Embryonic facial prominence (tissue), 1 donor: ENCODE data around the gene MEGF9.

Experiments
- DNase-seq: peaks from one replicate; pipeline ENCODE4 v3.0.0-alpha.2; 2016; ENCODE audit errors: extremely low spot score

Gene MEGF9

GRCh38 chr9:120730654-120731514 lies 16.6 kb upstream of the MEGF9 start:
- DNase-seq = no peak

GRCh38 chr9:120729791-120730241 lies 15.5 kb upstream of the MEGF9 start:
- DNase-seq = no peak

- DNase-seq = no peak
Measured at GRCh38 chr9:120726484-120726883, 12.2 kb upstream of the MEGF9 start.

- DNase-seq = no peak
Measured at GRCh38 chr9:120725907-120726306, 11.6 kb upstream of the MEGF9 start.

- DNase-seq = no peak
Measured at GRCh38 chr9:120724757-120725400, 10.6 kb upstream of the MEGF9 start.

DNA sequence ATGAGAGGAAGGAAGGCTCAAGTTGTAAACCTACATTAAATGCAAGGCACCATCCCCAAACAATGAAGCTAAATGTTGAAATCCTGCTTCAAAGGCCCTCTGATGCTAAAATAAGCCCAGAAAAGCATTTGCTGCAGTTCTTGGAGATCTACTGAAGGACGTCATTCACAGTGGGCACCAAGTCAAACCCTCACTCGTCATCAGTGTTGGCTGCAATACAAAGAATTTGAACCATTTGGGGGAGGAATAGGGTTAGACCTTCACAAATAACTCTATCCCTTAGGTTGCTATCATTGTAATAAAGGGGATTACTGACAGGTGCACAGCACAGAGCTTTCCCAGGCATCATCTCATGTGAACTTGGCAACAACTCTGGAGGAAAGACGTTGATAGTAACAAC lies 9.3 kb upstream of the MEGF9 start:
- no peak for DNase-seq

DNA sequence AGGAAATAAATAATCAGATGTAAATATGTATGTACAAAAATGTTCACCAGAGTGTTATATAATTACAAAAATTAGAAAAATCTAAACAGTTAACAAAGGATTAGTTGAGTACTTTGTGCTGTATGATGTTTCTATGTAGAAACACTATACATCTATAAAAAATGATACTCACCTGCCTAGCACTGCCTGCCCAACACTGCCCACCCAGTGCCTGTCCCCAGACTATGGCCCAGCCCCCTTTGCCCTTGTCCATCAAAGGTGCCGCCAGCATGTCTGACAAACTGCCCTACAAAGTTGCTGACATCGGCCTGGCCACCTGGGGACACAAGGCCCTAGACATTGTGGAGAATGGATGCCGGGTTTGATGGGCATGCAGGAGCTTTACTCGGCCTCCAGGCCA lies 6.1 kb upstream of the MEGF9 start:
- no peak for DNase-seq

DNA sequence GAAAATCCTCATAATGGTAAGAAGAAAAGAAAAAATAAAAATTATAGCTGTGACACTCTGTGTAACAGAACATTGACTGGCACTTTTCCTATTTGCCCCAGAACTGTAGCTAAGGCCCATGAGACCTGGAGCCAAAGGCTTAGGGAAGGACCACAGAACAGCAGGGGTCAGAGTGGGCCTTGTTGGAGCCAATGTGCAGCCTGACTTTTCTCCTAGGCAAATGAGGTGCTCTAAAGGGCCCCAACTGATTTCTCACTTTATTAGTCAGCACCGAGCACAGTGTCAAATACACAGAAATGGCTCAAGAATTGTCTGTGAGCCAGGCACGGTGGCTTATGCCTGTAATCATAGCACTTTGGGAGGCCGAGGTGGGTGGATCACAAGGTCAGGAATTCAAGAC lies 4.0 kb upstream of the MEGF9 start:
- no peak for DNase-seq

GRCh38 chr9:120717176-120717575 lies 2.9 kb upstream of the MEGF9 start:
- no peak for DNase-seq

DNA sequence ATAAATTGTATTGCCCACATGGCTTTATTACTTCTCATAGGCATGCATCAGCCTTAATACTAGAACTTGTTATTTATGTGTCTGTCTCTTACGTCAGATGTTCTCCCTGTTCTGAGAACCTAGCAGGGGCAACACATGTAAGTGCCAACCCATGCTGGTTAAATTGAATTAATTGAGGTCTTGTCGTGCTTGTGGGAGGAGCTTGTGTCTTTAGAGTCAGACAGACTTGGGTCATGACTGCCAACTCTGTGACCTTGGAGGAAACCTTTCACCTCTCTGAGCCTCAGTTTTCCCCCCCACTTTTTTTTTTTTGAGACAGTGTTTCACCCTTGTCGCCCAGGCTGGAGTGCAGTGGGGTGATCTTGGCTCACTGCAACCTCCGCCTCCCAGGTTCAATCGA lies 2.2 kb upstream of the MEGF9 start:
- DNase-seq = no peak

- DNase-seq = no peak
Measured at GRCh38 chr9:120715389-120715924, 1.2 kb upstream of the MEGF9 start.

- no peak for DNase-seq
Measured at GRCh38 chr9:120714846-120715388, 647 bp upstream of the MEGF9 start.

- no peak for DNase-seq
Measured at GRCh38 chr9:120713257-120714087, 798 bp downstream of the MEGF9 start.

- DNase-seq = no peak
Measured at GRCh38 chr9:120712539-120713031, 1.7 kb downstream of the MEGF9 start.

DNA sequence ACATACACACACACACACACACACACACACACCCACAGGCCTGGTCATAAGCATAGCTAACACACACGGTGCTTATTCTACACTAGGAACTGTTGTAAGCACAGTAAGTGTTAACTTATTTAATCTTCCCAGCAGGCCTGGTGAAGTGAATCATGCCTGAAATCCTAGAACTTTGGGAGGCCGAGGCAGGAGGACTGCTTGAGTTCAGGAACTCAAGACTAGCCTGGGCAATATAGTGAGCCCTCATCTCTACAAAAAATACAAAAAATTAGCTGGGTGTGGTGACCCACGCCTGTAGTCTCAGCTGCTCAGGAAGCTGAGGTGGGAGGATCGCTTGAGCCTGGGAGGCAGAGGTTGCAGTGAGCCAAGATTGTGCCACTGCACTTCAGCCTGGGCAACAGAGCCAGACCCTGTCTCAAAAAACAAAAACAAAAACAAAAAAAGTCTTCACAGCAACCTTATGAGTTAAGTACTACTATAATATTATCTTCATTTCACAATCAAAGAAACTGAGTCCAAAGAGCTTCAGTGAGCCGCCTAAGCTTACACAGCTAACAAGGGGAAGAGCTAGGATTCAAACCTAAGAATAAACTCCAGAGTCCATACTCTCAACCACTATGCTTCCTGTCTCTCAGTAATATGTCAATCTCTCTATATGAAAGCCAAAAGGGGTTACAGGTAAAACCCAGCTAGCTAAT lies 2.3 kb downstream of the MEGF9 start:
- DNase-seq = no peak

DNA sequence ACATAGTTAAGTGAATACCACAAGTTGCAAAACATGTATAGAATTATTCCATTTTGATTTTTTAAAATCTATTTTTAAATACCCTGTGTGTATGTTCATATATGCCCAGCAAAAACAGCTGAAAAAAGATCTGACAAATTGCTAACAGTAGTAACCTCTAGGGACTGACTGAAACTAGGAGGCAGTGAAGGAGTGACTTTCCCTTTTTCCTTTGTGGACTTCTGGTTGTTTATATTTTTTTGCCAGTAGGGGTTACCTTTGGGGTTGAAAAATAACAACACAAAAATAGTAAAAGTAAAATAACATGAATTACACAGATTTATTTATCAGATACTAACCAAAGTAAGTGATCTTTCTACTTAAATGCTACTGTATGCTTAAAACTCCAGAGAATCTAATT lies 2.9 kb downstream of the MEGF9 start:
- DNase-seq = no peak

- no peak for DNase-seq
Measured at GRCh38 chr9:120710110-120710981, 3.9 kb downstream of the MEGF9 start.

- no peak for DNase-seq
Measured at GRCh38 chr9:120708526-120709224, 5.6 kb downstream of the MEGF9 start.

DNA sequence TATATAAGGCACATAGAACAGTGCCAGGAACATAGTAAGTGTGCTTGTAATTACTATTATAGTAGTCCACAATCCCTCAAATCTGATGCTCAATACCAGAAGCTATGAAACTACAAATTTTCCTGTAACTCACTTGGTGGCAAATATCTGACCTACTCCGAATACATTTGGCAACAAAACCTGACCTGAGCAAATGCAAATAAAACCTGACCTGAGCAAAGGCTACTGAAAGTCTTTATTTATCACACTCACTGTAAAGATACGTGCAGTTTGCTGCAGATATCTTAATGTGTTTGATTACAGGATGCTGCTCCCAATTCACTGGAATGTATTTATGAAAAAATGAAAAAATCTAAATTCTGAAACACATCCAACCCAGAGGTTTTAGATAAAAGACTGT lies 7.1 kb downstream of the MEGF9 start:
- DNase-seq = no peak
